NCI-H1092 treated with DMSO at 0.1 percent for 48 hours (cell line): ENCODE results near the gene SIM2.

Source experiments
- DNase-seq: peaks from one replicate; lab custom pipeline; 2025; lab: John Stamatoyannopoulos, UW

Gene SIM2

GRCh38 chr21:36700295-36700970, 1.5 kb downstream of the SIM2 start:
- DNase-seq, result no peak

DNA sequence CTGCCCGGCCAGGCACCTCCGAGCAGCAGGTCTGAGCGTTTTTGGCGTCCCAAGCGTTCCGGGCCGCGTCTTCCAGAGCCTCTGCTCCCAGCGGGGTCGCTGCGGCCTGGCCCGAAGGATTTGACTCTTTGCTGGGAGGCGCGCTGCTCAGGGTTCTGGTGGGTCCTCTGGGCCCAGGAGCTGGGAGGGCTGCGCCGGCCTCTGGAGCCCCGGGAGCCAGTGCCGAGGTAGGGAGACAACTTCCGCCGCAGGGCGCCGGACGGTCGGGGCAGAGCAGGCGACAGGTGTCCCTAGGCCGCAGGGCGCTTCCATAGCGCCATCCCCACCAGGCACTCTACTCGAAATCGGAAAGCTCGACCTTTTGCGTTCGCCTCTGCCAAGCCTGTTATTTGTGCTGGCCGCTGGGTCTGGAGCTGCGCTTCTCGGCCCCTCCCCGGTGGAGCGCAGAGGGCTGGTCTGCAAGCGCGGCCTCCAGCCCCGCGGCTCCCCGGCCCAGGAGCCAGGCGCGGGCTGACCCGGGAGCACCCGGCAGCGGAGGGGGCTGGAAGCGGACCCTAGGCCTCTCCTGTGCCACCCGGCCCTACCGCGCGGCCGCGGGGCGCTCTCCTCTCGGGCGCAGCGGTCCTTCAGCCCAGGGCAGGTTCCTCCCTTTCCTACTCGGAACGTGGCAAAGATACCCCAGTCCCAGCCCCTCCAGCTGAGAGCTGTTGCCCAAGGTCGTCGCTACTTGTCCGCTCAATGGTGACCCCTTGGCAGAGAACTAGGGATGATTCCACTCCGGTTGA, 2.2 kb downstream of the SIM2 start:
- no peak for DNase-seq

DNA sequence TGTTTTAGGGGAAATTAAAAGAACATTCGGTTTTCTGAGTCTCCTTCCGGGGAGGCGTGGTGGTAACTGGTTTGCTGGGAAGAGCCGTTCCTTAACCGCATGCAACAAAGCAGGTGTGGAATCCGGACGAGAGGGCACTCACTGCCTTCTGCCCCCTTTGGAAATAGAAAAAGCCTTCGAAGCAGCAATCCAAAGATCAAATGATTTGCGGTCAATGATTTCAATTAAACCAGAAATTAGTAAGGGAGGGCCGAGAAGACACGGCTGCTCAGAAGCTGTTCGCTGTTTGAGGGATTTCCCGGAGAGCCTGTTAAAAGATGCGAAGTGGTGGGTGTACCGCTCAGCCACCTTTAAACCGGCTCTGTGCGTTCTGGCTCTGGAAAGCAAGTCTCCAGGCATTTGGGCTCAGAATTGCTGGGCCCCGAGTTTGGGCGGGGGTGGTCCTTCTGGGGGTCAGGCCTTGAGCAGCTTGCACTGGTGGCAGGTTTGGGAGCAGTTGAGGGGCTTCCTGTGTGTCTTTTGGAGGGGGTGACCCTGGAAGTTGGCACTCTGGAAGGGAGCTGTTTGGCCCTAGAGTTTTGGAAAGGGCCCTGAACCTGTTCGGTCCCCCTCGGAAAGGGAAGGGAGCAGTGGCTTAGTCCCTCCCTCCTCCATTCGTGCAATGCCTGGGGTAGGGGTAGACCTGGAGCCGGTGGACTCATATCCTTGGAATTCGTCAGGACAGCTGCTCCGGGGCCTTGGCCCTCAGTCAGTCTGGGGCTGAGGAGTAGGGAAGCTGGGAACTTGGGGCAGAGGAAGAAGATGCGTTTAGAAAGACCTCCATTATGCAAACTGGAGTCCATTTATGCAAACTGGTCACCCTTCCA, 3.1 kb downstream of the SIM2 start:
- DNase-seq, result no peak

GRCh38 chr21:36702622-36702968, 3.7 kb downstream of the SIM2 start:
- DNase-seq, result no peak

GRCh38 chr21:36703123-36703522, 4.2 kb downstream of the SIM2 start:
- no peak for DNase-seq

- DNase-seq, result no peak
Observed at GRCh38 chr21:36703626-36704280, 4.8 kb downstream of the SIM2 start.

DNA sequence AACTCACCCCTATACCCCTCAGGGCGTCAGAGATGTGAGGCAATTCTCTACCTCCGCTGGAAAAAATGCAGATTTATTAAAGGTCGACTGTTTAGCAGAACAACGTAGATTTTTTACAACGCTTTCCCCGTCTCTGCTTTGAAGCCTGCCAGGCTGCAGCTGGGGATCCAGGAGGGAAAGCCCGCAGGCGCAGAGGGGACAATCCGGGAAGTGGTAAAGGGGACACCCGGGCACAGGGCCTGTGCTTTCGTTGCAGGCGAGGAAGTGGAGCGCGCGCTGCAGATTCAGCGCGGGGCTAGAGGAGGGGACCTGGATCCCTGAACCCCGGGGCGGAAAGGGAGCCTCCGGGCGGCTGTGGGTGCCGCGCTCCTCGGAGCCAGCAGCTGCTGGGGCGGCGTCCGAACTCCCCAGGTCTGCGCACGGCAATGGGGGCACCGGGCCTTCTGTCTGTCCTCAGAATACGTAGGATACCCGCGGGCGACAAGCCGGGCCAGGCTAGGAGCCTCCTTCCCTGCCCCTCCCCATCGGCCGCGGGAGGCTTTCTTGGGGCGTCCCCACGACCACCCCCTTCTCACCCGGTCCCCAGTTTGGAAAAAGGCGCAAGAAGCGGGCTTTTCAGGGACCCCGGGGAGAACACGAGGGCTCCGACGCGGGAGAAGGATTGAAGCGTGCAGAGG, 5.5 kb downstream of the SIM2 start:
- no peak for DNase-seq

DNA sequence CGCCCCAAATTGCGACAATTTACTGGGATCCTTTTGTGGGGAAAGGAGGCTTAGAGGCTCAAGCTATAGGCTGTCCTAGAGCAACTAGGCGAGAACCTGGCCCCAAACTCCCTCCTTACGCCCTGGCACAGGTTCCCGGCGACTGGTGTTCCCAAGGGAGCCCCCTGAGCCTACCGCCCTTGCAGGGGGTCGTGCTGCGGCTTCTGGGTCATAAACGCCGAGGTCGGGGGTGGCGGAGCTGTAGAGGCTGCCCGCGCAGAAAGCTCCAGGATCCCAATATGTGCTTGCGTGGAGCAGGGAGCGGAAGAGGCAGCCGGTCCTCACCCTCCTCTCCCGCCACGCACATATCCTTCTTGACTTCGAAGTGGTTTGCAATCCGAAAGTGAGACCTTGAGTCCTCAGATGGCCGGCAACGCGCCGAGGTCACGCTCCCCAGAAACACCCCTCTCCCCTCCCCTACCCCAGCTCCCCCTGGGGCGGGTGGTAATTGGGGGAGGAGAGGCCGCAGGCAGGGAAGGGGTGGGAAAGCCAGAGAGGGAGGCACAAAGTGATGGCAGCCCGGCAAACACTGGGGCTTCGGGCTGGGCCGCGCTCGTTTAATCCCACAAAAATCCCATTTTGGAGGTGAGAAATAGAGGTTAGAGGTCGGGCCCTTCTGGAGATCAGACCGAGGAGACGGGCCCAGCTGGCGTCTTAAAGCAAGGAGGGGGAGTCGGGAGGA, 6.2 kb downstream of the SIM2 start:
- DNase-seq, result no peak

DNA sequence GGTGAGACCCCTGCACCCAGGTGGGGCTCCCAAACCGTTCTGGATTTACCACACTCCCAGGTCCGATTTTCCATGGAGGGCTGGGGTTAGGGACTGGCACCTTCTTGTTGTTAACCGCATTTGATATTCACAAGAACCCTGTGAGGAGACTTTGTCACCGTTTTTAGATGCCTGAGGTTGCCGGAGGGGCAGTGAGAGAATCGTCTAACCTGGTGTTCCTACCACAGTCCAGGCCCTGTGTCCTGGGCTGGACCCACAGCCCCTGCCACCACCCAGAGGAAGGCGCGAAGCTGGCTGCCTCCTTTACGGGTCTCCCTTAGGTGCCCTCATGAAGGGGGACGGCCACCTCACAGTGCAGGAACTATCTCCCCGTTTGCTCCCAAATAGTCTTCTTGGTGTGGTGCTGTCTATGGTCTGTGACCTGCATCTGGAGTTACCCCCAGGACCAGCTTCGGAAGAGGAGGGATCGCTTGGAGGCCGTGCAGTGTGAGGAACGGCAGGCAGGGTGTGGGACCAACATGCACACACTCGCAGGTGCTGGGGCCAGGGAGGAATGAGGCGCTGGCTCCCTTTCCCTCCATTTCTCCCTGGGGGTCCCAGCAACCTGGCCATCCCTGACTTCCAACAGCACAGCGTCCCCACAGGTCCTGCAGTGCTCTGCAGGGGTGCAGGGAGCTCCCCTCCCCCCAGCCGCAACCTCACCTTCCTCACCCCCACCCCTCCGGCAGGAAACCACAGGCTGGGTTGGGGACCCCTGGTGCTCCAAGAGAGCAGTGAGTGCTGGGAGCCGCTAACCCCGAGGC, 7.0 kb downstream of the SIM2 start:
- DNase-seq, result no peak

DNA sequence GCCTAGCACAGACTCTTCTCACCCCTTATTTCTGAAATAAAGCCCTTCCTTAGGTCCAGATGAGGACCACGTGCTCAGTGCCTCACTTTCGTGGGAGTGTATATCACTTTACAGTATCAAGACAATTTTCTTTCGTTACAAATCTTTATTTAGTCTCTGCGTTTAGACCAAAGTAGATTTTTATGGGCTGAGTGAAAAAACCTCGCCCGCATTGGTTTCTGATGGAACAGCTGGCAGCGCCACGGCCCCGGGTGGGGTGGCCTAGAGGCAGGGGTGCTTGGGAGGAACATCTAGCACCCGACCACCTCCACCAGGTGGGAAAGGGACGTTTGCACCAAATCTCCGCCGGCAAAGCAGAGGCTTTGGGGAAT, 7.6 kb downstream of the SIM2 start:
- DNase-seq, result no peak

- no peak for DNase-seq
Observed at GRCh38 chr21:36706951-36707762, 8.2 kb downstream of the SIM2 start.

DNA sequence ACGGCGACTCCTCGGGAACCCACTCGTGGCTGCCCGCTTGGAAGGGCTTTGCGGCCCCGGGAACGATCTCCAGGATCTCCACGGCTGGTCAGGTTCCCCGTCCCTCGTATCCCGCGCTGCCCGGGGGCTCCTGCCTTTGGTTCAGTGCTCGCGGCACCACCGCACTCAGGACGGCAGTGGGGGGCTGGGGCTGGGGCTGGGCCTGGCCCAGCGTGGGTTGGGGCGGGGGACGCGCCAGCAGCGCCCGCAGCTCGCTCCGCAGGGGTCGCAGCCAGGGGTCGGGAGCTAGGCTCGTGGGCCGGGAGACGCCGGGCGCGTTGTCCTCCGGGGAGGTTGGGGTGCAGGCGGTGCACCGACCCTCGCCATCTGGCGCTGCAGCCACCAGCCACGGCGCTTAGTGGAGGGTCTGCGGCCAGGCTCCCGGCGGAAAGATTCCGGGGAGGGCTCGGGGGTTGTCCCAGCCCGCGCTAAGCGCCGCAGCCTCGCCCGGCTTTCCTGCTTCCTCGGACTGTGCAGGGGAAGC, 8.9 kb downstream of the SIM2 start:
- DNase-seq, result no peak

GRCh38 chr21:36708286-36709029, 9.5 kb downstream of the SIM2 start:
- DNase-seq, result no peak

- DNase-seq, result no peak
Observed at GRCh38 chr21:36709030-36709867, 10.3 kb downstream of the SIM2 start.

- no peak for DNase-seq
Observed at GRCh38 chr21:36709868-36710728, 11.2 kb downstream of the SIM2 start.

- DNase-seq, result no peak
Observed at GRCh38 chr21:36710729-36711048, 11.8 kb downstream of the SIM2 start.

DNA sequence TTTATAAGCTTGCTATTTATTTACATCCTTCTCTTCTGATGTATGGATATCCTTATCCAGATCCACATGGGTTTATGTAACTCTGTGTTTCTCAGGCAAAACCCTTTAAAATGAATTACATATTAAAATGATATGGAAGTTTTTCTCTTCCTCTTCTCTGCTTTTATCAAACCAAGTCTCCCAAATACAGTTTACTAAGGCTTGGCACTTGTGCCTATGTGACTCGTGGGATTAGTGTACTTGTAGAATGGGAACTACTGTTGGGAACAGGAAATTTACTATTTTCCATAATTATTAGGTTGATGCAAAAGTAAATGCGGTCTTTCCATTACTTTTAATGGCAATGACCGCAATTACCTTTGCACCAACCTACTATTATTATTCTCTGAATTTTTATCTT, 14.8 kb downstream of the SIM2 start:
- no peak for DNase-seq
